Vagina (tissue), 2 donors: Measurements from ENCODE around the gene DNMBP. TPM values are rescaled to one million over a fixed set of nuclear protein-coding genes. Genes with fewer than 3 reads are reported as not detected.

Experiments
- DNase-seq, 2 donors: peaks; one replicate each; pipeline ENCODE4 v3.0.0-alpha.2; 2017; ENCODE audit errors: extremely low spot score in 2 of 2
- H3K27ac ChIP-seq: fragments of 200-600 bp; sonication (generic); one replicate; pipeline ENCODE4 v1.5.1; 2019
- H3K27me3 ChIP-seq: fragments of 200-600 bp; sonication (generic); one replicate; pipeline ENCODE4 v1.5.1; 2019
- H3K36me3 ChIP-seq, 2 donors: fragments of 200-600 bp; sonication (generic); one replicate each; pipeline ENCODE4 v1.5.1; 2017 to 2019
- H3K4me1 ChIP-seq: fragments of 200-600 bp; sonication (generic); one replicate; pipeline ENCODE4 v1.5.1; 2019
- H3K4me3 ChIP-seq, 2 donors: fragments of 200-600 bp; sonication (generic); 1 replicate in 1 of 2; 2 replicates in 1 of 2; pipeline ENCODE4 v1.5.1; 2016 to 2019
- H3K9me3 ChIP-seq: fragments of 200-600 bp; sonication (generic); one replicate; pipeline ENCODE4 v1.5.1; 2019
- POLR2A ChIP-seq, 2 donors: fragments of 450-650 bp; IDR thresholded peaks; one replicate each; pipeline ENCODE4 v1.6.1; 2017; ENCODE audit warnings: antibody characterized with exemption in 2 of 2, mild to moderate bottlenecking in 2 of 2, moderate library complexity in 2 of 2
- POLR2AphosphoS5 ChIP-seq, 2 donors: sonication (generic); formaldehyde crosslinking; IDR thresholded peaks; one replicate each; pipeline ENCODE4 v1.9.0; 2017; ENCODE audit warnings: antibody characterized with exemption in 2 of 2, mild to moderate bottlenecking in 2 of 2, low read depth in 1 of 2; ENCODE audit not compliant: insufficient read depth in 1 of 2
- intact Hi-C: fragments of 100-400 bp; cut with DNase I; formaldehyde crosslinking; loops from one replicate; pipeline ENCODE4 v1.15.1; 2023
- total RNA-seq: library from RNA; depleted of rRNA; stranded (reverse); fragments of >200 nt; gene quantifications from one replicate; pipeline ENCODE4 v1.2.3, GENCODE V29; 2016
- TF ChIP-seq, protein P1 (sequence below), 3 experiments: fragments of 450-650 bp in 2 of 3; fragments of 200-600 bp in 1 of 3; sonication (generic) in 1 of 3; IDR thresholded peaks; one replicate each; pipeline ENCODE4 v1.5.1; 2017 to 2019; ENCODE audit warnings: antibody characterized with exemption in 3 of 3, mild to moderate bottlenecking in 2 of 3, moderate library complexity in 2 of 3

DNMBP gene
- total RNA-seq, 1 donor from 2014 or later: 31.9 TPM

DNA sequence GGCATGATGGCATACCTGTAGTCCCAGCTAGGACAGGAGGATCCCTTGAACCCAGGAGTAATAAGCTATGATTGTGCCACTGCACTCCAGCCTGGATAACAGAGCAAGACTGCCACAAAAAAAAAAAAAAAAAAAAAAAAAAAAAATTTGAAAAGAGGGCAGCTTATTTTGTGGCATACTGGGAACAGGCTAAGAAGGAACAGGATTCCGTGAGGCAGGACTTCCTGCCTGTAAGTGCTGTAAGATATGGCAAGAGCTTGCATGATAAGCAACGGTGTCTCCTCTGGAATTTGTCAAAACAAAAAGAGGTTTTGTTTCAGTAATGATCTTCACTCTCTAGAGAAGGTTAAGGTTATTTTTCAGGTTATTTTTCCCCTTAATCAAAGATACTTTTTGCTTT, 126.2 kb downstream of the DNMBP start:
- no peak for DNase-seq
- H3K27ac ChIP-seq: no peak overlapping the region

DNA sequence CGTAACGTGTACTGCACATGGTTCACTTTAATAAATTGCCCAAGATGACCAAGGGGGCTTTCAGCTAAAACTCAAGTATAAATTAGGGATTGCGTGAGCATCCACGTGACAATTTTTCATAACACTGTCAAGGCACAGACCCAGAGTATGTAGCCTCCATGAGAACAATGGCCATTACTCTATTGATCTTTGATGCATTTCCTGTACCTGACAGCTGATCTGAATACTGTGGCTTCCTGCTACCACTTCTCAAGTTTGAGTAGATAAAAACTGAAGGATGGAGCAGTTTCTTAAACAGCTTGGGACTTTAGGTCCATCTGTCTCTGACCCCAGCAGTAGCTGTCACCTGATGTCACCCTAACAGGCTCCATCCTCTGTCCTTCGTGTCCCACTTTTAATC, 128.4 kb downstream of the DNMBP start:
- intact Hi-C loops: no loop called here
- no peak for TF ChIP-seq POLR2AphosphoS5 (IDR thresholded peaks at IDR 0.05; ENCODE audit: insufficient read depth in 1 of 2, low read depth in 1 of 2)
- TF ChIP-seq, protein P1, sequence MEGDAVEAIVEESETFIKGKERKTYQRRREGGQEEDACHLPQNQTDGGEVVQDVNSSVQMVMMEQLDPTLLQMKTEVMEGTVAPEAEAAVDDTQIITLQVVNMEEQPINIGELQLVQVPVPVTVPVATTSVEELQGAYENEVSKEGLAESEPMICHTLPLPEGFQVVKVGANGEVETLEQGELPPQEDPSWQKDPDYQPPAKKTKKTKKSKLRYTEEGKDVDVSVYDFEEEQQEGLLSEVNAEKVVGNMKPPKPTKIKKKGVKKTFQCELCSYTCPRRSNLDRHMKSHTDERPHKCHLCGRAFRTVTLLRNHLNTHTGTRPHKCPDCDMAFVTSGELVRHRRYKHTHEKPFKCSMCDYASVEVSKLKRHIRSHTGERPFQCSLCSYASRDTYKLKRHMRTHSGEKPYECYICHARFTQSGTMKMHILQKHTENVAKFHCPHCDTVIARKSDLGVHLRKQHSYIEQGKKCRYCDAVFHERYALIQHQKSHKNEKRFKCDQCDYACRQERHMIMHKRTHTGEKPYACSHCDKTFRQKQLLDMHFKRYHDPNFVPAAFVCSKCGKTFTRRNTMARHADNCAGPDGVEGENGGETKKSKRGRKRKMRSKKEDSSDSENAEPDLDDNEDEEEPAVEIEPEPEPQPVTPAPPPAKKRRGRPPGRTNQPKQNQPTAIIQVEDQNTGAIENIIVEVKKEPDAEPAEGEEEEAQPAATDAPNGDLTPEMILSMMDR (IDR thresholded peaks at IDR 0.05): no peak
- no peak for TF ChIP-seq POLR2A (IDR thresholded peaks at IDR 0.05)
- no peaks in the 10 kb centered on the region for H3K9me3 ChIP-seq
- peaks cover 2 to 93% of the 10 kb centered on the region in 2 donors for H3K36me3 ChIP-seq
- no peak overlapping the region for H3K27ac ChIP-seq
- H3K4me1 ChIP-seq: no peaks in the 10 kb centered on the region
- no peaks in the 10 kb centered on the region for H3K27me3 ChIP-seq
- H3K4me3 ChIP-seq: no peak overlapping the region
- no peak for DNase-seq

More for the DNA sequence above, 126.2 kb downstream of the DNMBP start:
- intact Hi-C loops: no loop called here
- no peaks in the 10 kb centered on the region for H3K27me3 ChIP-seq
- TF ChIP-seq POLR2AphosphoS5 (IDR thresholded peaks at IDR 0.05; ENCODE audit: insufficient read depth in 1 of 2, low read depth in 1 of 2): no peak
- TF ChIP-seq, protein P1 (IDR thresholded peaks at IDR 0.05): no peak
- H3K4me3 ChIP-seq: no peak overlapping the region
- no peaks in the 10 kb centered on the region for H3K9me3 ChIP-seq
- peaks cover 5 to 94% of the 10 kb centered on the region in 2 donors for H3K36me3 ChIP-seq
- no peaks in the 10 kb centered on the region for H3K4me1 ChIP-seq

DNA sequence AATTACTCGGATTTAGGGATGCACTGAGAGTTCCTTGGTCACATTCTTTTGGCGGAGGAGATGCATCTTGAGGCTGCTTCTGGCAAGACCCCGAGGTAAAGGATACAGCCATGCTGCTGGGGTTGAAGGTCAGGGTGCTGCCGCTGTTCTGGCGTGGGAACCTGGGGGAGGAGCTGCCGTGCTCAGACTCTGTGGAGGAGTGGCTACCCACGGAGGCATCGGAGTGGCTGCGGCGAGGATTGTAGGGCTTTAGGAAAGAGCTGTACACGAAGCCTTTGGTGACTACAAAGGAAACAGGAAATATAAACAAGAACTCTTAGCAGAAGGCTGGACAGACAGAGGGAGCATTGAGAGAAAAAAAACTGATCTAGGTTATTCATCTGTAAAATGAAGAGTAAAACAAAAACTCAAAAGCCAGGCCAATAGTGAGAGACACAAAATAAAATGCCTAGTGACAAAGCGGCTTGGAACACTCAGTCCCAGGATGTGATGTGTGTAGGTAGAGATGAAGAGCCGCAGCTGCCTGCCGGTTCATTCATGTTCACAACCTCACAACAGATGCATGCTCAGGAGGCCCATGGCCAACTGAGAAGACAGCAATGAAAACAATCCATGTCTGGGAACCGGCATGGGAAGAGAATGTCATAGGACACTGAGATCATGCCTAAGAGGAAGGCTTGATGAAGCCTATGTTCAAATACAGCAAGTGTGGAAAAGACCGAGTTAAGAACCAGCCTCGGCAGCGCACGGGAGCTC, 129.5 kb downstream of the DNMBP start:
- no peak for TF ChIP-seq POLR2A (IDR thresholded peaks at IDR 0.05)
- TF ChIP-seq, protein P1 (IDR thresholded peaks at IDR 0.05): no peak
- TF ChIP-seq POLR2AphosphoS5 (IDR thresholded peaks at IDR 0.05; ENCODE audit: insufficient read depth in 1 of 2, low read depth in 1 of 2): no peak
- H3K4me3 ChIP-seq: no peak overlapping the region
- peaks cover 2 to 92% of the 10 kb centered on the region in 2 donors for H3K36me3 ChIP-seq
- intact Hi-C loops: no loop called here
- no peak overlapping the region for H3K27ac ChIP-seq
- H3K9me3 ChIP-seq: no peaks in the 10 kb centered on the region
- no peaks in the 10 kb centered on the region for H3K27me3 ChIP-seq
- DNase-seq: no peak
- H3K4me1 ChIP-seq: no peaks in the 10 kb centered on the region

DNA sequence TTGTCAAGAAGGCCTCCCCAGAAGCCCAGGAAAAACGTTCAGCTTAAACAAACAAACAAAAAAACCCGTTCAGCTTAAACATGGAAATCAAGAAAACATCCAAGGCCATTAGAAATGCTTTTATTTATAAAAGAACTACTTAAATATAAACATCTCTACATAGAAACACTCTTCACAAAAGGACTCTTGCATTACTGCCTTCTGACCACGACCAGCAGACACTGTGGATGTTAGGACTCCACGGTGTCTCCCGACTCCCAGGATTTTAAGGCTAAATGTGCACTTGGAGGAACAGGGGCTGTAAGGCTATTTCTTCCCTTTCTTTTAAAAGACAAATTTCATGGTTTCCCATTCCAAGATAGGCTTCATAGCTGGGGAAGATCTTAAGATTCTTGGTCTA, 134.3 kb downstream of the DNMBP start:
- no peaks in the 10 kb centered on the region for H3K4me1 ChIP-seq
- peaks cover 0 to 48% of the 10 kb centered on the region in 2 donors for H3K36me3 ChIP-seq
- intact Hi-C loops: no loop called here
- H3K27ac ChIP-seq: no peak overlapping the region
- H3K27me3 ChIP-seq: no peaks in the 10 kb centered on the region
- TF ChIP-seq, protein P1 (IDR thresholded peaks at IDR 0.05): no peak
- TF ChIP-seq POLR2A (IDR thresholded peaks at IDR 0.05): no peak
- no peak for TF ChIP-seq POLR2AphosphoS5 (IDR thresholded peaks at IDR 0.05; ENCODE audit: insufficient read depth in 1 of 2, low read depth in 1 of 2)
- H3K4me3 ChIP-seq: no peak overlapping the region
- no peaks in the 10 kb centered on the region for H3K9me3 ChIP-seq
- DNase-seq: no peak

DNA sequence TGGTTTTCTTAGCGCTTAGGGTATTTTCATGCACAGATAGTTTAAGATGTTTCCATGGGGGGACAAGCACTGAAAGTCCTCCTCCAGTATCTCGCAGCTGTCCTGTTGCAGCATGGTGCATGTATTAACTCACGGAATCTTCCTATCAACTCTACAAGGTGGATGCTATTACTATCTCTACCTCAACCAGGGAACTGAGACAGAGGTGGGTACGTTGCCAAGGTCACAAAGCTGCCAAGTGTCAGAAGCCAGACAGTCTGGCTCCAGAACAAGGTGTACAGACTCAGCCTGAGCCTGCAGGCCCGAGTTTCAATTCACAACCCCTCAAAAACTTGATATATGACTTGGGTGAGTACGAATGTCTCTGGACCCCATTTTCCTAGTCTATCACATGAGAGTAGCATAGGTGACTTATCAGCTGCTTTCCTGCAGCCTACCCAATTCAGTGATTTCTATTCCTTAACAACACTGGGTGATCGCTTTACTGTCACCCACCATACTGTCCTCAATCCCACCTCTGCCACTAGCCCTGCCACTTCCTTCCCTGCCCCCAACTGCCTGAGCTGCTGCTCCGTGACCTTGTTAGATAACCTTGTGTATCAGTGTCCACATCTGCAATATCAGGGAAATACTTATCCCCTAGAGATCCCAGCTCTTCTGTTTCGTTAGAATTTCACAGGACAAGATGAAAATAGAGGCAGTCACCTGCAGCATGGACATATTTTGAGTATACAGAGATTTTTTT, 135.2 kb downstream of the DNMBP start:
- Histone ChIP-seq H3K27ac (no peak overlapping the region), H3K27me3 (no peaks in the 10 kb centered on the region), H3K4me1 (no peaks in the 10 kb centered on the region), H3K9me3 (no peaks in the 10 kb centered on the region), H3K36me3 (peaks cover 0 to 39% of the 10 kb centered on the region in 2 donors), H3K4me3 (no peak overlapping the region)
- DNase-seq: no peak
- TF ChIP-seq POLR2A (IDR thresholded peaks at IDR 0.05) (no peak), POLR2AphosphoS5 (IDR thresholded peaks at IDR 0.05; ENCODE audit: insufficient read depth in 1 of 2, low read depth in 1 of 2) (no peak)
- TF ChIP-seq, protein P1 (IDR thresholded peaks at IDR 0.05): no peak
- intact Hi-C loops: no loop called here
